ENCODE data around the gene PACRG. TPM values are rescaled to one million over a fixed set of nuclear protein-coding genes. Genes with fewer than 3 reads are reported as not detected.
"Not testable (repeated sequence)": the region's sequence is repeated elsewhere in the genome, so short reads cannot be mapped to it uniquely, and the experiment has no call there.

PACRG gene
- polyA plus RNA-seq, 1 of the 3 experiments (the other 2 are of a cell fraction) = 0.56 TPM

DNA sequence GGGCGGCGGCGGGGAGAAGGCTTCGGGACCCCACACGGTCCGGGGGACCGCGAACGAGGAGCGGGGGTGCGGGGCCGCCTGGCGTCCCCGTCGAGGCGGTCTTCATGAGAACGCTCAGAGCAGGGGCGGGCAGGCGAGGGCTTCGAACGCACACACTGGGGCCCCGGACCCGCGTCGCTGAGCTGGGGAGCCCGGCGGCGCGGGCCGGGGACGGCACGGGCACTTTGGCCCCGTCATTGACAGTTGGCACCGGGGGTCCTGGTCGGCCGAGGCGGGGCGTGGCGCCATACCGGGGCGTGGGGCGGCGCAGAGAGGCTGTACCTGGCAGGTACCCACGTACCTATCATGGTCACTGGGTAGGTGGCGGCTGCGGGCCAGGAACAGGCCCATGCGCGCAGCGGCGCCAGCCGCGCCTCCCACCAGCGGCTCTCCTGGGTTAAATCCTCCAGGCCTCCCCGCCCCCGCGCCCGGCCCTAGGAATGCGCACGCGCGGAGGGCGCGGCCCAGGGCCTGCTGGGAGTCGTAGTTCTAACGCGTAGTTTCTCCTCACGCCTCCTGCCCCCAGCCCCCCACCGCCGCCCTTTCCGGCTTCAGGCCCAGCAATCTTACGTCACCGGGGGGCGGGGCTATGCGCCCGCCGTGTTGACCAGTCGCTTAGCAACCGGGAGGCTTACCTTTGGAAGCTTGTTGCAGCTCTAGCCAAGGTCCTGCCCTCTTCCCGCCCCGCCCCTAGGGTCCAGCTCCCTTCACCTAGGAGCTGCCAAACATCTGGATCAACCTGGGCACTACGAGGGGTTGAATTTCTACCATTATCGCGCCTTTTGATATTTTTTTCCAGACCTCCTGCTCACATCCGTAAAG, at the start of gene PACRG, which contains the start of gene PRKN (continued):
- TF ChIP-seq EZH2phosphoT487 (IDR thresholded peaks at IDR 0.05; ENCODE audit: borderline replicate concordance, low read depth) = no peak
- TF ChIP-seq, protein P1, sequence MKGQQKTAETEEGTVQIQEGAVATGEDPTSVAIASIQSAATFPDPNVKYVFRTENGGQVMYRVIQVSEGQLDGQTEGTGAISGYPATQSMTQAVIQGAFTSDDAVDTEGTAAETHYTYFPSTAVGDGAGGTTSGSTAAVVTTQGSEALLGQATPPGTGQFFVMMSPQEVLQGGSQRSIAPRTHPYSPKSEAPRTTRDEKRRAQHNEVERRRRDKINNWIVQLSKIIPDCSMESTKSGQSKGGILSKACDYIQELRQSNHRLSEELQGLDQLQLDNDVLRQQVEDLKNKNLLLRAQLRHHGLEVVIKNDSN (IDR thresholded peaks at IDR 0.05; ENCODE audit: borderline replicate concordance, low read depth) = no peak
- TF ChIP-seq RXRA (IDR thresholded peaks at IDR 0.05; ENCODE audit: borderline replicate concordance, low read depth) = no peak
- peak; percentile 17; the same call in 1 of the 2 replicates for TF ChIP-seq RFX5 (IDR thresholded peaks at IDR 0.05; ENCODE audit: low read length)
- peak; percentile 76 for TF ChIP-seq ELF1 (IDR thresholded peaks at IDR 0.05)
- peak; percentile 79 for TF ChIP-seq NRF1 (IDR thresholded peaks at IDR 0.05; ENCODE audit: low read depth, low read length)
- peak; percentile 51; the same call in 1 of the 2 replicates for TF ChIP-seq POLR2AphosphoS5 (IDR thresholded peaks at IDR 0.05; ENCODE audit: low read depth, low read length)
- no peak for TF ChIP-seq YY1 (IDR thresholded peaks at IDR 0.05; ENCODE audit: low read depth)
- TF ChIP-seq, protein P2, sequence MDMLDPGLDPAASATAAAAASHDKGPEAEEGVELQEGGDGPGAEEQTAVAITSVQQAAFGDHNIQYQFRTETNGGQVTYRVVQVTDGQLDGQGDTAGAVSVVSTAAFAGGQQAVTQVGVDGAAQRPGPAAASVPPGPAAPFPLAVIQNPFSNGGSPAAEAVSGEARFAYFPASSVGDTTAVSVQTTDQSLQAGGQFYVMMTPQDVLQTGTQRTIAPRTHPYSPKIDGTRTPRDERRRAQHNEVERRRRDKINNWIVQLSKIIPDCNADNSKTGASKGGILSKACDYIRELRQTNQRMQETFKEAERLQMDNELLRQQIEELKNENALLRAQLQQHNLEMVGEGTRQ (IDR thresholded peaks at IDR 0.05; ENCODE audit: borderline replicate concordance, low read depth, low read length) = no peak
- peak; percentile 56; the same call in 1 of the 2 replicates for TF ChIP-seq GABPA (IDR thresholded peaks at IDR 0.05; ENCODE audit: low read depth)
- TF ChIP-seq JUND (IDR thresholded peaks at IDR 0.05) = no peak
- TF ChIP-seq SMC3 (IDR thresholded peaks at IDR 0.05; ENCODE audit: low read depth, low read length) = no peak
- no peak for TF ChIP-seq FOXM1 (IDR thresholded peaks at IDR 0.05; ENCODE audit: low read depth)

DNA sequence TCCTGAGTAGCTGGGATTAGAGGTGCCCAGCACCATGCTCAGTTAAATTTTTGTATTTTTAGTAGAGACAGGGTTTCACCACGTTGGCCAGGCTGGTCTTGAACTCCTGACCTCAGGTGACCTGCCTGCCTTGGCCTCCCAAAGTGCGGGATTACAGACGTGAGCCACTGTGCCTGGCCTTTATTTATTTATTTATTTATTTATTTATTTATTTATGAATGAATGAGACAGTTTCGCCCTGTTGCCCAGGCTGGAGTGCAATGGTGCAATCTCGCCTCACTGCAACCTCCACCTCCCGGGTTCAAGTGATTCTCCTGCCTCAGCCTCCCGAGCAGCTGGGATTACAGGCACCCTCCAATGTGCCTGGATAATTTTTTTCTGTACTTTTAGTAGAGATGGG, 48.9 kb upstream of the PACRG start:
- H3K27me3 ChIP-seq (ENCODE audit: insufficient read depth); H3K36me3 ChIP-seq (replicated peaks in 1 of 2; ENCODE audit: control insufficient read depth in 1 of 2, insufficient read depth in 2 of 2, low read length in 1 of 2); H3K4me1 ChIP-seq (ENCODE audit: control insufficient read depth in 1 of 2, insufficient read depth in 2 of 2, low read depth in 1 of 2, low read length in 1 of 2); H2AFZ ChIP-seq (ENCODE audit: low read depth); H3K4me3 ChIP-seq (ENCODE audit: low read depth in 2 of 2, low read length in 1 of 2); H3K9ac ChIP-seq; H4K20me1 ChIP-seq (ENCODE audit: insufficient read depth); H3K9me3 ChIP-seq; DNase-seq; POLR2A ChIA-PET; H3K27ac ChIP-seq (ENCODE audit: low read depth in 2 of 2, low read length in 1 of 2); H3F3A ChIP-seq (replicated peaks; ENCODE audit: insufficient read depth); H3K79me2 ChIP-seq (ENCODE audit: insufficient read depth); H3K4me2 ChIP-seq; H3K9me2 ChIP-seq: not testable (repeated sequence)
- CTCF ChIA-PET = interaction anchor here (1.6 kb wide), 1 partner anchor 12 kb away, joined by 4 read pairs; no protein-coding TSS in a partner anchor
- 74% methylated on average over 7 of the region's 7 CpGs for WGBS (ENCODE audit: low lambda C conversion rate)

DNA sequence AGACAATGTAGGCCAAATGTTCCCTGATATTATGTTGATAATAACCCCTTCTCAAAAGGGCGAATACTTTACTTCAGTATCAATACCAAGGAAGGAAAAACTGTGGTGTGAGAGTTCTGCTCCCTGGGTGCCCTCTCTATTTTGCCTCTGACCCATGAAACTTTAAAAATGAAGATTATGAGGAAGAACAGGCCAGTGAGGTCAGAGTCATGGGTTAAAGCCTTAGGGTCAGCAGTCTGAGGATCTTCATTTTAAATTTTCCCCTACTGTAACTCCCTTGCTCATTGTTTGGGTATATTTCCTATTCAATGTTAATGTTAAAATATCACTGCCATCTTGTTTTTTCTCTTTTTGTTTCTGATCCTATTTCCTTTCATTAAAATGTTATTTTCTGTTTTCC, 48.1 kb upstream of the PACRG start:
- Histone ChIP-seq H3K27ac (ENCODE audit: low read depth in 2 of 2, low read length in 1 of 2) (no peak overlapping the region), H2AFZ (ENCODE audit: low read depth) (no peak overlapping the region), H4K20me1 (ENCODE audit: insufficient read depth) (no peaks in the 10 kb centered on the region), H3F3A (replicated peaks; ENCODE audit: insufficient read depth) (no peaks in the 10 kb centered on the region), H3K9ac (no peak overlapping the region), H3K9me3 (no peaks in the 10 kb centered on the region), H3K36me3 (replicated peaks in 1 of 2; ENCODE audit: control insufficient read depth in 1 of 2, insufficient read depth in 2 of 2, low read length in 1 of 2) (no peaks in the 10 kb centered on the region), H3K4me2 (no peak overlapping the region), H3K4me3 (ENCODE audit: low read depth in 2 of 2, low read length in 1 of 2) (no peak overlapping the region), H3K9me2 (no peaks in the 10 kb centered on the region), H3K27me3 (ENCODE audit: insufficient read depth) (no peaks in the 10 kb centered on the region), H3K4me1 (ENCODE audit: control insufficient read depth in 1 of 2, insufficient read depth in 2 of 2, low read depth in 1 of 2, low read length in 1 of 2) (no peaks in the 10 kb centered on the region; a peak in 1 of 4 replicates), H3K79me2 (ENCODE audit: insufficient read depth) (no peaks in the 10 kb centered on the region)
- WGBS (ENCODE audit: low lambda C conversion rate) = 56% methylated on average over 1 of the region's 1 CpG
- no peak for DNase-seq
- no peak for TF ChIP-seq GABPA (IDR thresholded peaks at IDR 0.05; ENCODE audit: low read depth)
- TF ChIP-seq, protein P2 (IDR thresholded peaks at IDR 0.05; ENCODE audit: borderline replicate concordance, low read depth, low read length) = no peak
- ChIA-PET CTCF (interaction anchor here (0.9 kb wide), 1 partner anchor 123 kb away, joined by 3 read pairs; no protein-coding TSS in a partner anchor), POLR2A (no interaction called here)
